Stimulated activated CD4-positive, alpha-beta T cell treated with anti-CD3 and anti-CD28 coated beads, Interleukin-2, amount 100 ng/mL, for 4 hours (primary cell): Measurements from ENCODE around the gene FBXO3.

Source experiments
- DNase-seq: peaks from one replicate; pipeline ENCODE4 v3.0.0-alpha.2; 2020; ENCODE audit warnings: low read depth

FBXO3 gene

DNA sequence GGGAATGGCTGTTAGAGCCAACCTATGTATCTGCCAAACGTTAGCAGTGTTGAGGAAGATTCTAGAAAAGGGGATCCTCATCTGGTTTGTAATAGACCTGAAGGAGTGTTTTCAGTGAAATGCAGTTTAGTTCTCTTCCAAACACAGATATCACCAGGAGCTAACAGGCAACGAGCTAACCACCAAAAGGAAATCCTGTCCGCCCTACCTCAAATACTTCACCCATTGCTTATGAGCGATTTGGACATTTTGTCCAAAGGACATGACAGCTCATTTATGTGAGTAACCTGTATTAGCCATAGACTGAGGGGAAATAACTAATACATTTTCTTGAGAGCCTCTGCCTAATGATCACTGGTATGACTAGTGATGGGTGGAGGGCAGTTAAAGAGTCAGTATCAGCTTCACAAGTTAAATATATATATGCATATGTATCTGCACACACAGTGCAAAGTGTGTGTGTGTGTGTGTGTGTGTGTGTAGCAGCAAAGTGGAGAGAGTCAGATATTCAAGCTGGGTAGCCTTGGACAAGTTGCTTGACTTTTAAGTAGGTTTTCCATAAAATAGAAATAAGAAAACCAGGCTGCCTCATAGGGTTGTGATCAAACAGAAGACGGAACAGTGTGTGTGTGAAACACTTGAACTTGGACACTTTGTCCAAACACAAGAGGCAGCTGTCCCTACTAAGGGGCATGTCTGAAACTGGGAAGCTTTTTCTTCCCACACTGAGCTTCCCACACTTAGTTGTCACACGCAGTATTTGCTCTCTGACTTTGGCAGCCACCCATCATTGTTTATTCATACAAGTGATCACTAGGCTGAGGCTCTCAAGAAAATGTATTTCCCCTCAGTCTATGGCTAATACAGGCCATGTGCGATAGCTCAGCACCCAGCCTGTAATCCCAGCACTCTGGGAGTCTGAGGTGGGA lies 72.8 kb downstream of the FBXO3 start:
- DNase-seq: no peak

GRCh38 chr11:33700502-33701271 lies 73.6 kb downstream of the FBXO3 start, which contains the start of gene C11orf91:
TSS of gene C11orf91 (minus strand) at chr11:33700826. CDS start at chr11:33700740, 86 bp downstream.
- peak; percentile 92 for DNase-seq

DNA sequence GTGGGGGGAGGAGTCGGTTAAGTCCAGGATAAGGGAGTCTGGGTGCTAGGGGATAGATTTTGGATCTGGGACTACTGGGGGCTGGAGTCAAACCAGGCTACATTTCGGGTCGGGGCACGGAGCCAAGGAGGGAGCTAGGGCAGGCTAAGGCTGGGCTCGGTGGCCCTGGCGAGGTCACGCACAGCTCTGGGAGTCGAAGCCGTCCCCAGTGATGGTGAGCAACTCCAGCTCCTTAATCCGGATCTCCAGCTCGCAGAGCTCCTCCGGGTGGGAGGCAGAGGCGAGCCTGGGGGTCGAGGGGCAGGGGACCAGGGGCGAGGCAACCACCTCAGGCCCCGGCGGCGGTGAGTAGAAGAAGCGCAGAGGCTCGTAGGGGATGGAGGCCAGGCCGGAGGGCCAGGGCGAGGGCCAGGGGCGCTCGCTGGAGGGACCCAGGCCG lies 74.2 kb downstream of the FBXO3 start:
- no peak for DNase-seq

- DNase-seq: no peak
Measured at GRCh38 chr11:33699515-33700062, 74.7 kb downstream of the FBXO3 start.

- no peak for DNase-seq
Measured at GRCh38 chr11:33698921-33699320, 75.4 kb downstream of the FBXO3 start.

DNA sequence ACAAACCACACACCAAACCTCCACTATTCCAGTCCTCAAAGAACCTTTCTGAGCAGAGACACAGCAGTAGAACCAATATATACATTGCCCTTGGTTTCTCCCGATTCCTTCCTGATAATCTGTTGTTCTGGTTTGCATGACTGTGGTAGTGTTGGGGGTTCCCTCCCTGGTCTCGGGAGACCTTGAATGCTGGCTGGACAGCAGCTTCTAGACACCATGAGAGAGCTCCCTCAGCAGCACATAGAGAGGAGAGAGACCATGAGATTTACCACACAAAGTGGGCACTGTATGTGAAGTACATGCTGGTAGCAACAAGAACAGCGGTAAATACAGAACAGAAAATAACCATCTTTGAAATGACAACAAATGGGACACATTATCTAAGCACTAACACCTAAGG lies 76.3 kb downstream of the FBXO3 start:
- DNase-seq: no peak

DNA sequence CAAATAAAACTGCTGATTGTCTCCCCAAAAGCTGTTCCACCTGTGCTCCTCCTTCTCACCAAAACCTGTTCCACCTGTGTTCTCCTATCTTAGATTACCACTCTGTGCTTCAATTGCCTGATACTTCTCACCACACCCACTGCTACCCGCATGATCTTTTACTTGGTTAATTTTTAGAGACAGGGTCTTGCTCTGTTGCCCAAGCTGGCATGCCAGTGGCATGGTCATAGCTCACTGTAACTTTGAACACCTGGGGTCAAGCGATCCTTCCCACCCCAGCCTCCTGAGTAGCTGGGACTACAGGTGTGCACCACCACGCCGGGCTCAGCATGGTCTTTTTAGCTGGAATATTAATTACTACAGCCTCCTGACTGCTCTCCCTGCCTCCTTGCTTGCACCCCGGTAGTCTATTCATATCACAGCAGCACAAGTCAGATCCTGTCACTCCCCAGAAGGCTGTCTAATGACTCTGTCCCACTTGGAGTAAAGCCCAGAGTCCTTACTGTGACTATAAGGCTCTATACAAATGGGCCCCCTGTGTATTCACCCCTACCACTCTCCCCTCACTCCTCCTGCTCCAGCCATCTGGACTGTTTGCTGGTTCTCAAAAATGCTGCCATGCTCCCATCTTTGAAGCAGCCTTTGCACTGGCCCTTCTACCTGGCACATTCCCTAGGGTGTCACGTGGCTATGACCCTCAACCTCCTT lies 77.2 kb downstream of the FBXO3 start:
- no peak for DNase-seq

DNA sequence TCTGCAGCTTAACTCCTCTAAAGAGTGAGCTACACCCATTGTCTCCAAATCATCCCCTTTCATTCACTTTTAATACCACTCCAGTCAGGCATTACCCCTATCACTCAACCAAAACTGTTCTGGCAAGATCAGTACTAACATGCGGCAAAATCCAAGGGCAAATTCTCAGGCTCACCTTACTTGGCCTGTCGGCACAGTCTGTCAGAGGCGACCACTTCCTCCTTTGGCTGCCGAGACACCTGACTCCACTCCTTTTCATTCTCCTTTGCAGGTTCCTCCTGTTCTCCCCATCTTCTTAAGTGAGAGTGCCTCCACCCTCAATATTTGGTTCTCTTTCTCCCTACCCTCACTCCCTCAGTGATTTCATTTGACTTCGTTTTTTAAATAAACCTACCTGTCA lies 77.9 kb downstream of the FBXO3 start:
- DNase-seq: no peak

DNA sequence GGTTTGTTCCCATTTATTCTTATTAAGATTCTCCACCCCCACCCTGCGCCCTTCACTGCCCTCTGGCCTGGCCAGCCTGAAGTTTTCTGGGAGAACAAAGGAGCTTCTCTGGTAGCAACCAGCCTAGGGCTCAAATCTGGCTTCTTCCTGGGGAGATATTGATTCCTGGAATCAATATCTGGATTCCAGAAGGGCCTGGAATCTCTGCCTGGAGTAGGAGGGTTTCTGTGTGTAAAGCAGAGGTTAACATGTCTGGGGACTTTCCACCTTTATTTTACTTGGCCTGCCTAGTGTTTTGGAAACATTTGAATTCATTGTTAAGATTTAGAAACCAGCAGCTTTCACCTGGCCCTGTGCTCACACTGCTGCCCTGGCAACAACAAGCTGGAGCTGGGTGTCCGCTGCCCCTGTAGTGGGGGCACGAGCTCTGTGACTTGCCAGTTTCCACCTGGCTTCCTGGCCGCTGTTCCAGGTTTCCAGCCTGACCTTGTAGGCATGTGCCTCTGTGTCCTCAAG lies 79.2 kb downstream of the FBXO3 start:
- no peak for DNase-seq

DNA sequence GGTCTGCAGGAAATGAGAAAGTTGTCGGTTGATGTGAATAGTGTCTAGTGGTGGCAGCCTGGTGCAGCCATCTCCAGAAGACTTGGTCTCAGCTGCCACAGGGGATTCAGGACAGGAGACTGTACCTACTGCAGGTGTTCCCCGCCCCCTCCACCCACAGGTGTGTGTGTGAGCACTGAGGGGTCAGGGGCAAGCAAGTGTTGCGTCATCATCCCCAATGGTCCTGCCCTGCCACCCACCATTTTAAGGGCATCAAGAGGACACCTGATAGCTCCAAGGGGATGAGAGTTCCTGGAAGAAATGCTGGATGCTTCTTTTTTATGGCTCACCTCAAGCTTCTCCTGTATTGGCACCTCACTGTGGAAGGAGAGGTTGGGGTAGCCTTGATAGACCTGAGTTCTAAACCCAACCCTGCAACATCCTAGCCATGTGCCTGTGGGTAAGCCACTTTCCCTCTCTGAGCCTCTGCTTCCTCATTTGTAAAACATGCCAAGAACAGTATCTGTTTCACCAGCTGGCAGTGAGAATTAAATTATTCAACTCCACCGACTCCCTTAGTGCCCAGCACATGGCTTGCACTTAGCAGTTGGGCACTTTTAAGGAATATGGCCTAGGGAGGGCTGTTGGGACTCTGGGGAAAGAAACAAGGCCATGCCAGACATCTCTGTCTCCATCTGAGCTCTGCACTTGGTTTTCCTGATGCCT lies 79.8 kb downstream of the FBXO3 start:
- DNase-seq: no peak

GRCh38 chr11:33692541-33692940 lies 81.8 kb downstream of the FBXO3 start:
- no peak for DNase-seq

GRCh38 chr11:33692013-33692504 lies 82.3 kb downstream of the FBXO3 start:
- no peak for DNase-seq

GRCh38 chr11:33691066-33691864 lies 83.1 kb downstream of the FBXO3 start:
- DNase-seq: no peak
